A673 (cell line): ENCODE measurements around the gene RUNX2.

Experiments used
- EZH2 ChIP-seq: fragments of 200-600 bp; sonication (generic); IDR thresholded peaks from 2 replicates; pipeline ENCODE4 v1.6.1; 2017; ENCODE audit warnings: borderline replicate concordance, low read depth, mild to moderate bottlenecking, mixed read lengths, antibody characterized with exemption, low read length; ENCODE audit not compliant: poor library complexity, severe bottlenecking
- TF ChIP-seq, protein P1 (sequence below): fragments of 300-800, 200-600 bp; sonication (generic); conservative IDR thresholded peaks from 2 replicates; pipeline ENCODE4 v1.5.1; 2017; ENCODE audit warnings: low read depth, mild to moderate bottlenecking, antibody characterized with exemption, low read length, moderate library complexity, mixed read lengths

DNA sequence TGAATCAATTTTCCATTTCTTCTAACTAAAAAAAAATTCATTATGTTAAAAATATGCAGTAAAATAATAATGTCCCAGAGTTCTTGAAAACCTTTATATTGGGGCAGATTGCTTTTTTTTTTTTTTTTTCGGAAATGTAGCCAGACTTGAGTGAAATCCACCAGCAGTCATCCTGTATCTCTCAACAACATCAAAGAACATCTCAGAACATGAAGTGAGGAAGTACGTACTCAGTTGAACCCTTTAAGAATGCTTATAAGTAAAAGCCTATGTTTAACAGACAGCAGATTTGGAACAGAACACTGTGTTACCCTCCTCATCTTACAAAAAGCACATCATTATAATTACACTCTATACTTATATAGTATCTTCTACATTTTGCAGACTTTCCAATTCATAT is 100.6 kb downstream of the RUNX2 start:
- TF ChIP-seq, protein P1, sequence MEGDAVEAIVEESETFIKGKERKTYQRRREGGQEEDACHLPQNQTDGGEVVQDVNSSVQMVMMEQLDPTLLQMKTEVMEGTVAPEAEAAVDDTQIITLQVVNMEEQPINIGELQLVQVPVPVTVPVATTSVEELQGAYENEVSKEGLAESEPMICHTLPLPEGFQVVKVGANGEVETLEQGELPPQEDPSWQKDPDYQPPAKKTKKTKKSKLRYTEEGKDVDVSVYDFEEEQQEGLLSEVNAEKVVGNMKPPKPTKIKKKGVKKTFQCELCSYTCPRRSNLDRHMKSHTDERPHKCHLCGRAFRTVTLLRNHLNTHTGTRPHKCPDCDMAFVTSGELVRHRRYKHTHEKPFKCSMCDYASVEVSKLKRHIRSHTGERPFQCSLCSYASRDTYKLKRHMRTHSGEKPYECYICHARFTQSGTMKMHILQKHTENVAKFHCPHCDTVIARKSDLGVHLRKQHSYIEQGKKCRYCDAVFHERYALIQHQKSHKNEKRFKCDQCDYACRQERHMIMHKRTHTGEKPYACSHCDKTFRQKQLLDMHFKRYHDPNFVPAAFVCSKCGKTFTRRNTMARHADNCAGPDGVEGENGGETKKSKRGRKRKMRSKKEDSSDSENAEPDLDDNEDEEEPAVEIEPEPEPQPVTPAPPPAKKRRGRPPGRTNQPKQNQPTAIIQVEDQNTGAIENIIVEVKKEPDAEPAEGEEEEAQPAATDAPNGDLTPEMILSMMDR: no peak
- no peak for TF ChIP-seq EZH2
